HCT116 (cell line): ENCODE results near the gene PXK. TPM values are rescaled to one million over a fixed set of nuclear protein-coding genes. Genes with fewer than 3 reads are reported as not detected.

Source experiments
- ATAC-seq: fragments of 200-7000 bp; cut with Tn5 transposase; 2 replicates; pipeline ENCODE4 v1.9.1; 2020; ENCODE audit warnings: mild to moderate bottlenecking, moderate library complexity
- BruUV-seq: library from RNA; stranded (reverse); fragments of 400-500 nt; replicated peaks from 2 replicates; lab custom pipeline; 2021; lab: Mats Ljungman, UMichigan
- CTCF ChIA-PET: fragments of 300-600 bp; sonication (Branson Sonifier 250); formaldehyde crosslinking; loops from one replicate; lab custom pipeline; 2021; ENCODE audit warnings: antibody characterized with exemption; lab: Charles Lee
- POLR2A ChIA-PET: fragments of 300-600, 350-600 bp; sonication (Branson Sonifier 250); formaldehyde crosslinking; loops from one replicate; lab custom pipeline; 2021; ENCODE audit warnings: antibody characterized with exemption; lab: Charles Lee
- RAD21 ChIA-PET, 2 experiments: fragments of 300-600 bp; sonication (Branson Sonifier 250); formaldehyde crosslinking; loops; one replicate each; lab custom pipeline; 2023; ENCODE audit warnings: low total read pairs in 2 of 2; ENCODE audit not compliant: uncharacterized antibody in 2 of 2, unreplicated experiment in 2 of 2, low non-redundant PET in 1 of 2; lab: Charles Lee
- DNase-seq: peaks from one replicate; pipeline ENCODE4 v3.0.0-alpha.2; 2010; ENCODE audit warnings: low read depth, low spot score
- H2AFZ ChIP-seq: fragments of 200-600 bp; shearing (Covaris generic), sonication (generic); 2 replicates; pipeline ENCODE4 v1.6.1; 2017; ENCODE audit warnings: low read depth, mixed run types, mixed read lengths, antibody characterized with exemption, low read length; ENCODE audit not compliant: poor library complexity, severe bottlenecking
- H3K27ac ChIP-seq: 2 replicates; pipeline ENCODE4 v1.5.1; 2012; ENCODE audit warnings: low read depth, low read length
- H3K27me3 ChIP-seq: fragments of 200-600 bp; sonication (generic); 2 replicates; pipeline ENCODE4 v1.6.1; 2016; ENCODE audit warnings: mixed run types, low read length, mixed read lengths; ENCODE audit not compliant: insufficient read depth
- H3K36me3 ChIP-seq, 2 experiments: fragments of 200-500 bp in 1 of 2; fragments of 200-600 bp in 1 of 2; sonication (Bioruptor generic) in 1 of 2; sonication (generic) in 1 of 2; 2 replicates each; pipeline versions ENCODE4 v1.5.1 to v1.6.1; 2014 to 2016; ENCODE audit warnings: low read length in 2 of 2, inconsistent platforms in 1 of 2, mixed read lengths in 1 of 2, mixed run types in 1 of 2; ENCODE audit not compliant: insufficient read depth in 2 of 2, control insufficient read depth in 1 of 2
- H3K4me1 ChIP-seq, 2 experiments: fragments of 200-600 bp in 1 of 2; sonication (generic) in 1 of 2; 2 replicates each; pipeline versions ENCODE4 v1.5.1 to v1.6.1; 2012 to 2017; ENCODE audit warnings: low read length in 2 of 2, inconsistent platforms in 1 of 2, mild to moderate bottlenecking in 1 of 2, mixed read lengths in 1 of 2, mixed run types in 1 of 2, moderate library complexity in 1 of 2; ENCODE audit not compliant: insufficient read depth in 2 of 2, control insufficient read depth in 1 of 2
- H3K4me2 ChIP-seq: fragments of 200-600 bp; sonication (generic); 2 replicates; pipeline ENCODE4 v1.6.1; 2017; ENCODE audit warnings: mixed run types, low read length, mixed read lengths
- H3K4me3 ChIP-seq, 2 experiments: fragments of 200-600 bp in 1 of 2; sonication (generic) in 1 of 2; replicated peaks in 1 of 2; 2 replicates each; pipeline ENCODE4 v1.5.1; 2011 to 2016; ENCODE audit warnings: low read length in 2 of 2, control low read depth in 1 of 2, low read depth in 1 of 2, mild to moderate bottlenecking in 1 of 2, mixed read lengths in 1 of 2, mixed run types in 1 of 2
- H3K79me2 ChIP-seq: fragments of 200-600 bp; sonication (generic); 2 replicates; pipeline ENCODE4 v1.6.1; 2017; ENCODE audit warnings: mild to moderate bottlenecking, mixed run types, low read length, moderate library complexity, mixed read lengths; ENCODE audit not compliant: insufficient read depth
- H3K9ac ChIP-seq: fragments of 200-600 bp; sonication (generic); 2 replicates; pipeline ENCODE4 v1.6.1; 2016; ENCODE audit warnings: low read length, mixed read lengths
- H3K9me2 ChIP-seq: fragments of 200-600 bp; sonication (generic), shearing (Covaris generic); 2 replicates; pipeline ENCODE4 v1.6.1; 2017; ENCODE audit warnings: mixed run types, mild to moderate bottlenecking, moderate library complexity; ENCODE audit not compliant: insufficient read depth
- H3K9me3 ChIP-seq, 2 experiments: fragments of 200-500 bp in 1 of 2; fragments of 200-600 bp in 1 of 2; sonication (Bioruptor generic) in 1 of 2; sonication (generic) in 1 of 2; 2 replicates each; pipeline ENCODE4 v1.6.1; 2014 to 2017; ENCODE audit warnings: low read length in 2 of 2, mixed read lengths in 2 of 2, inconsistent platforms in 1 of 2, low read depth in 1 of 2, mild to moderate bottlenecking in 1 of 2, mixed run types in 1 of 2, moderate library complexity in 1 of 2; ENCODE audit not compliant: control insufficient read depth in 1 of 2, insufficient read depth in 1 of 2
- H4K20me1 ChIP-seq: fragments of 200-600 bp; sonication (generic), shearing (Covaris generic); 2 replicates; pipeline ENCODE4 v1.6.1; 2017; ENCODE audit warnings: mixed run types, mild to moderate bottlenecking, moderate library complexity; ENCODE audit not compliant: insufficient read depth
- EGR1 ChIP-seq: IDR thresholded peaks from 2 replicates; pipeline ENCODE4 v1.6.1; 2012; ENCODE audit warnings: low read depth
- FOSL1 ChIP-seq: IDR thresholded peaks from 2 replicates; pipeline ENCODE4 v1.6.1; 2012; ENCODE audit warnings: low read depth
- POLR2A ChIP-seq: IDR thresholded peaks from 2 replicates; pipeline ENCODE4 v1.7.0; 2011; ENCODE audit warnings: borderline replicate concordance; ENCODE audit not compliant: insufficient read depth, insufficient read length; ENCODE audit errors: extremely low read depth
- POLR2AphosphoS5 ChIP-seq: IDR thresholded peaks from 2 replicates; pipeline ENCODE4 v1.6.1; 2011; ENCODE audit warnings: mild to moderate bottlenecking, low read depth, low read length, moderate library complexity
- SIN3A ChIP-seq: IDR thresholded peaks from 2 replicates; pipeline ENCODE4 v1.6.1; 2012; ENCODE audit warnings: low read depth
- SP1 ChIP-seq: IDR thresholded peaks from 2 replicates; pipeline ENCODE4 v1.6.1; 2012; ENCODE audit warnings: low read depth
- ZNF274 ChIP-seq: fragments of 200-500 bp; sonication (Bioruptor generic); IDR thresholded peaks from 2 replicates; pipeline ENCODE4 v1.6.1; 2014; ENCODE audit warnings: mild to moderate bottlenecking, low read depth, low read length, inconsistent platforms
- intact Hi-C: fragments of 100-400 bp; cut with micrococcal nuclease; formaldehyde crosslinking; loops from 2 replicates; pipeline ENCODE4 v1.10.0; 2022
- total RNA-seq: library from RNA; stranded (reverse); gene quantifications from one replicate; pipeline ENCODE4 v1.2.1, GENCODE V29; 2021; ENCODE audit not compliant: unreplicated experiment
- TF ChIP-seq, protein P1 (sequence below): IDR thresholded peaks from 2 replicates; pipeline ENCODE4 v1.6.1; 2012
- TF ChIP-seq, protein P2 (sequence below): IDR thresholded peaks from 2 replicates; pipeline ENCODE4 v1.6.1; 2012; ENCODE audit warnings: low read depth

PXK gene
- total RNA-seq, 1 experiment from 2014 or later: 10.2 TPM

DNA sequence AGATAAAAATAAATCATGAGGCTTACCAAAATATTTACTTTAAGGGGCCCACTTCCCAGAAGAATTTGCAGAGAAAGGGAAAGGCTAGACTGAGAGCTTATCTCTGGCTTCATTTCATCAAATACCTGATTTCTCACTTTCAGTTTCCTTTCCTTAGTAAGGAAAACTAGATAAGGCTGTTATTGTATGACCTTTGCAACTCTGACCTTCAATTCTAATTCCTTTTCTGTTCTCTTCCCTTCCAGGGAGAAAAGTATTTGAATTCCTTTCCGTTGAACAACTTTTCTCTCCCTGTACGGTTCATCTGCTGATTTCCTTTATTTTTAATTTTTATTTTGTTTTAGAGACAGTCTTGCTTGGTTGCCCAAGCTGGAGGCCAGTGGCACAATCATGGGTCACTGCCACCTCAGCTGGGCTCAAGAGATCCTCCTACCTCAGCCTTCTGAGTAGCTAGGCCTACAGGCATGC, 7.1 kb upstream of the PXK start:
- no peaks in the 10 kb centered on the region for H3K36me3 ChIP-seq
- no peaks in the 10 kb centered on the region for H3K79me2 ChIP-seq
- H3K9ac ChIP-seq: no peak overlapping the region
- H3K9me2 ChIP-seq: no peaks in the 10 kb centered on the region
- intact Hi-C loops: no loop called here
- no peaks in the 10 kb centered on the region for H3K9me3 ChIP-seq
- no peaks in the 10 kb centered on the region for H3K4me1 ChIP-seq
- no peaks in the 10 kb centered on the region for H4K20me1 ChIP-seq
- no TSS peak for BruUV-seq
- ChIA-PET RAD21 (no interaction called here), CTCF (interaction anchor here (0.8 to 1.3 kb wide), 2 partner anchors 9 to 17 kb away, joined by 3 read pairs; no protein-coding TSS in a partner anchor), POLR2A (no interaction called here)
- no peak overlapping the region for H3K4me2 ChIP-seq
- no peak for DNase-seq
- no peak overlapping the region for H2AFZ ChIP-seq
- H3K27me3 ChIP-seq: no peaks in the 10 kb centered on the region
- no peak overlapping the region for H3K27ac ChIP-seq
- ATAC-seq: no peak
- TF ChIP-seq POLR2A: no peak
- TF ChIP-seq SP1: no peak
- no peak for TF ChIP-seq POLR2AphosphoS5
- TF ChIP-seq FOSL1: no peak
- no peak for TF ChIP-seq ZNF274
- TF ChIP-seq, protein P1, sequence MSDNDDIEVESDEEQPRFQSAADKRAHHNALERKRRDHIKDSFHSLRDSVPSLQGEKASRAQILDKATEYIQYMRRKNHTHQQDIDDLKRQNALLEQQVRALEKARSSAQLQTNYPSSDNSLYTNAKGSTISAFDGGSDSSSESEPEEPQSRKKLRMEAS: no peak
- TF ChIP-seq, protein P2, sequence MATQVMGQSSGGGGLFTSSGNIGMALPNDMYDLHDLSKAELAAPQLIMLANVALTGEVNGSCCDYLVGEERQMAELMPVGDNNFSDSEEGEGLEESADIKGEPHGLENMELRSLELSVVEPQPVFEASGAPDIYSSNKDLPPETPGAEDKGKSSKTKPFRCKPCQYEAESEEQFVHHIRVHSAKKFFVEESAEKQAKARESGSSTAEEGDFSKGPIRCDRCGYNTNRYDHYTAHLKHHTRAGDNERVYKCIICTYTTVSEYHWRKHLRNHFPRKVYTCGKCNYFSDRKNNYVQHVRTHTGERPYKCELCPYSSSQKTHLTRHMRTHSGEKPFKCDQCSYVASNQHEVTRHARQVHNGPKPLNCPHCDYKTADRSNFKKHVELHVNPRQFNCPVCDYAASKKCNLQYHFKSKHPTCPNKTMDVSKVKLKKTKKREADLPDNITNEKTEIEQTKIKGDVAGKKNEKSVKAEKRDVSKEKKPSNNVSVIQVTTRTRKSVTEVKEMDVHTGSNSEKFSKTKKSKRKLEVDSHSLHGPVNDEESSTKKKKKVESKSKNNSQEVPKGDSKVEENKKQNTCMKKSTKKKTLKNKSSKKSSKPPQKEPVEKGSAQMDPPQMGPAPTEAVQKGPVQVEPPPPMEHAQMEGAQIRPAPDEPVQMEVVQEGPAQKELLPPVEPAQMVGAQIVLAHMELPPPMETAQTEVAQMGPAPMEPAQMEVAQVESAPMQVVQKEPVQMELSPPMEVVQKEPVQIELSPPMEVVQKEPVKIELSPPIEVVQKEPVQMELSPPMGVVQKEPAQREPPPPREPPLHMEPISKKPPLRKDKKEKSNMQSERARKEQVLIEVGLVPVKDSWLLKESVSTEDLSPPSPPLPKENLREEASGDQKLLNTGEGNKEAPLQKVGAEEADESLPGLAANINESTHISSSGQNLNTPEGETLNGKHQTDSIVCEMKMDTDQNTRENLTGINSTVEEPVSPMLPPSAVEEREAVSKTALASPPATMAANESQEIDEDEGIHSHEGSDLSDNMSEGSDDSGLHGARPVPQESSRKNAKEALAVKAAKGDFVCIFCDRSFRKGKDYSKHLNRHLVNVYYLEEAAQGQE: no peak
- no peak for TF ChIP-seq EGR1
- TF ChIP-seq SIN3A: no peak
- H3K4me3 ChIP-seq: no peak overlapping the region
